ENCODE measurements around the gene LGALS7B. TPM values are rescaled to one million over a fixed set of nuclear protein-coding genes. Genes with fewer than 3 reads are reported as not detected.
"Not testable (repeated sequence)": the region's sequence is repeated elsewhere in the genome, so short reads cannot be mapped to it uniquely, and the experiment has no call there.

LGALS7B gene
- total RNA-seq, 1 donor from 2014 or later = 0.39 TPM

- DNase-seq (ENCODE audit: low read depth in 2 of 2) = no peak
Observed at GRCh38 chr19:38793671-38794070, 4.7 kb downstream of the LGALS7B start.

- DNase-seq (ENCODE audit: low read depth in 2 of 2) = no peak
Observed at GRCh38 chr19:38795549-38795948, 6.5 kb downstream of the LGALS7B start.

GRCh38 chr19:38796154-38796553 lies 7.2 kb downstream of the LGALS7B start:
- no peak for DNase-seq (ENCODE audit: low read depth in 2 of 2)

- DNase-seq (ENCODE audit: low read depth in 2 of 2) = not testable (repeated sequence)
Observed at GRCh38 chr19:38797781-38798180, 8.8 kb downstream of the LGALS7B start.

- no peak for DNase-seq (ENCODE audit: low read depth in 2 of 2)
Observed at GRCh38 chr19:38799104-38799503, 10.1 kb downstream of the LGALS7B start.

GRCh38 chr19:38800577-38801347 lies 11.8 kb downstream of the LGALS7B start:
- DNase-seq (ENCODE audit: low read depth in 2 of 2) = no peak

GRCh38 chr19:38801359-38802095 lies 12.5 kb downstream of the LGALS7B start:
- DNase-seq (ENCODE audit: low read depth in 2 of 2) = no peak

GRCh38 chr19:38803543-38803942 lies 14.5 kb downstream of the LGALS7B start:
- DNase-seq (ENCODE audit: low read depth in 2 of 2) = no peak

GRCh38 chr19:38805180-38805579 lies 16.2 kb downstream of the LGALS7B start:
- DNase-seq (ENCODE audit: low read depth in 2 of 2) = peak in 1 of 2 donors; percentile 40

GRCh38 chr19:38806371-38806770 lies 17.4 kb downstream of the LGALS7B start:
- no peak for DNase-seq (ENCODE audit: low read depth in 2 of 2)

- DNase-seq (ENCODE audit: low read depth in 2 of 2) = not testable (repeated sequence)
Observed at GRCh38 chr19:38807374-38808098, 18.5 kb downstream of the LGALS7B start.

- DNase-seq (ENCODE audit: low read depth in 2 of 2) = no peak
Observed at GRCh38 chr19:38808741-38809140, 19.7 kb downstream of the LGALS7B start.

- DNase-seq (ENCODE audit: low read depth in 2 of 2) = no peak
Observed at GRCh38 chr19:38809592-38810252, 20.7 kb downstream of the LGALS7B start.

GRCh38 chr19:38812009-38812840 lies 23.2 kb downstream of the LGALS7B start:
- DNase-seq (ENCODE audit: low read depth in 2 of 2) = no peak

GRCh38 chr19:38812841-38813320 lies 23.9 kb downstream of the LGALS7B start, which contains the start of gene LGALS4:
Gene LGALS4, minus strand, starts transcription at chr19:38812945. Its CDS starts 59 bp downstream, at chr19:38812886.
- no peak for DNase-seq (ENCODE audit: low read depth in 2 of 2)

- no peak for DNase-seq (ENCODE audit: low read depth in 2 of 2)
Observed at GRCh38 chr19:38813323-38813722, 24.3 kb downstream of the LGALS7B start.

- DNase-seq (ENCODE audit: low read depth in 2 of 2) = not testable (repeated sequence)
Observed at GRCh38 chr19:38813932-38814331, 24.9 kb downstream of the LGALS7B start.

- no peak for DNase-seq (ENCODE audit: low read depth in 2 of 2)
Observed at GRCh38 chr19:38815059-38816001, 26.3 kb downstream of the LGALS7B start.

GRCh38 chr19:38816131-38816750 lies 27.2 kb downstream of the LGALS7B start:
- DNase-seq (ENCODE audit: low read depth in 2 of 2) = no peak

Data from dermis microvascular lymphatic vessel endothelial cell (primary cell).